ENCODE measurements around the gene SFXN5. TPM values are rescaled to one million over a fixed set of nuclear protein-coding genes. Genes with fewer than 3 reads are reported as not detected.
"Not testable (repeated sequence)": the region's sequence is repeated elsewhere in the genome, so short reads cannot be mapped to it uniquely, and the experiment has no call there.

Gene SFXN5
- total RNA-seq, 1 experiment from 2014 or later = 25.9 TPM

DNA sequence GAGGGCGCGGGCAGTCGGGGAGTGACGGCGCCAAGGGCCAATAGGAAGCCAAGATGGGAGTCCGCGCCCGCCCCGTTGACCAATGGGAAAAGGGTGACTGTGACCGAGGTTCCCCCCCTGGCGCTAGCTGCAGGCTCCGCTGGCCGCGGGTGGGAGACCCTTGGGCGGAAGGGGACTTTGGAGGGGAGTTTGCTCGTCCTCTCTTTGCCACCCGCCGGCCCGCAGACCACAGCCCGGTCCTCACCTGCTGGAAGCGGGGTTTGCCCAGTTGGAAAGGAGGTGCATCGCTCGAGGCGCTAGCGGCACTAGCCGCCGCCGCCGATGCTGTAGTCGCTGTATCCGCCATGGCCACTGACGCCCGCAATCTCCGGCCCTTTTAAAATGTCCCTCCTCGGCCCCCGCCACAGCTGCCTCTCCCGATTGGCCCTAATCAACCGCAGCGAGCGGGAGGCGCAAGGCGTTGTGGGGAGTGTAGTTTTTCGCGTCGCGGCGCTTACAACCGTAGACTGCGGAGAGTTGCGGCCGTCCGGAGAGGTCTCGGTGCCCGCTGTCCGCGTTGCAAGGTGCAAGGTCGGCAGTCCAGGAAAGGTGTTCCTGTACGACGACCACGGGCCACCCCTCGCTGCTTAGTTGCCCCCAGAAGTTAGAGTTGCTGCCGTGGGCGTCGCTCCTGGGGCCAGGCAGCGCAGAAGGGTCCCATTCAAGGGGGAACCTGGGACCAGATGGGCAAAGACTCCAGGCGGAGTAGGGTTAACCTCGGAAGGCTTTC lies at the start of gene SFXN5 (continued):
- TF ChIP-seq ELF4 (CRISPR knock-in tag; IDR thresholded peaks at IDR 0.05; ENCODE audit: low read depth) (no peak), NR1H2 (CRISPR knock-in tag; IDR thresholded peaks at IDR 0.05) (no peak), SMAD3 (CRISPR knock-in tag; IDR thresholded peaks at IDR 0.05; ENCODE audit: borderline replicate concordance) (no peak), NFYB (CRISPR knock-in tag; conservative IDR thresholded peaks at IDR 0.05; ENCODE audit: low read depth) (peak; percentile 98), KAT7 (CRISPR knock-in tag; IDR thresholded peaks at IDR 0.05; ENCODE audit: borderline replicate concordance) (peak; percentile 83; the same call in 1 of the 2 replicates), JUN (CRISPR knock-in tag; IDR thresholded peaks at IDR 0.05) (no peak; the same call in 1 of the 2 replicates)
- TF ChIP-seq, protein P1, sequence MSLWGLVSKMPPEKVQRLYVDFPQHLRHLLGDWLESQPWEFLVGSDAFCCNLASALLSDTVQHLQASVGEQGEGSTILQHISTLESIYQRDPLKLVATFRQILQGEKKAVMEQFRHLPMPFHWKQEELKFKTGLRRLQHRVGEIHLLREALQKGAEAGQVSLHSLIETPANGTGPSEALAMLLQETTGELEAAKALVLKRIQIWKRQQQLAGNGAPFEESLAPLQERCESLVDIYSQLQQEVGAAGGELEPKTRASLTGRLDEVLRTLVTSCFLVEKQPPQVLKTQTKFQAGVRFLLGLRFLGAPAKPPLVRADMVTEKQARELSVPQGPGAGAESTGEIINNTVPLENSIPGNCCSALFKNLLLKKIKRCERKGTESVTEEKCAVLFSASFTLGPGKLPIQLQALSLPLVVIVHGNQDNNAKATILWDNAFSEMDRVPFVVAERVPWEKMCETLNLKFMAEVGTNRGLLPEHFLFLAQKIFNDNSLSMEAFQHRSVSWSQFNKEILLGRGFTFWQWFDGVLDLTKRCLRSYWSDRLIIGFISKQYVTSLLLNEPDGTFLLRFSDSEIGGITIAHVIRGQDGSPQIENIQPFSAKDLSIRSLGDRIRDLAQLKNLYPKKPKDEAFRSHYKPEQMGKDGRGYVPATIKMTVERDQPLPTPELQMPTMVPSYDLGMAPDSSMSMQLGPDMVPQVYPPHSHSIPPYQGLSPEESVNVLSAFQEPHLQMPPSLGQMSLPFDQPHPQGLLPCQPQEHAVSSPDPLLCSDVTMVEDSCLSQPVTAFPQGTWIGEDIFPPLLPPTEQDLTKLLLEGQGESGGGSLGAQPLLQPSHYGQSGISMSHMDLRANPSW (CRISPR knock-in tag; conservative IDR thresholded peaks at IDR 0.05; ENCODE audit: low read depth) = no peak
- TF ChIP-seq, protein P2, sequence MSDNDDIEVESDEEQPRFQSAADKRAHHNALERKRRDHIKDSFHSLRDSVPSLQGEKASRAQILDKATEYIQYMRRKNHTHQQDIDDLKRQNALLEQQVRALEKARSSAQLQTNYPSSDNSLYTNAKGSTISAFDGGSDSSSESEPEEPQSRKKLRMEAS (CRISPR knock-in tag; IDR thresholded peaks at IDR 0.05) = peak; percentile 46; the same call in 1 of the 2 replicates
- TF ChIP-seq, protein P3, sequence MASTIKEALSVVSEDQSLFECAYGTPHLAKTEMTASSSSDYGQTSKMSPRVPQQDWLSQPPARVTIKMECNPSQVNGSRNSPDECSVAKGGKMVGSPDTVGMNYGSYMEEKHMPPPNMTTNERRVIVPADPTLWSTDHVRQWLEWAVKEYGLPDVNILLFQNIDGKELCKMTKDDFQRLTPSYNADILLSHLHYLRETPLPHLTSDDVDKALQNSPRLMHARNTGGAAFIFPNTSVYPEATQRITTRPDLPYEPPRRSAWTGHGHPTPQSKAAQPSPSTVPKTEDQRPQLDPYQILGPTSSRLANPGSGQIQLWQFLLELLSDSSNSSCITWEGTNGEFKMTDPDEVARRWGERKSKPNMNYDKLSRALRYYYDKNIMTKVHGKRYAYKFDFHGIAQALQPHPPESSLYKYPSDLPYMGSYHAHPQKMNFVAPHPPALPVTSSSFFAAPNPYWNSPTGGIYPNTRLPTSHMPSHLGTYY (CRISPR knock-in tag; IDR thresholded peaks at IDR 0.05) = no peak
- TF ChIP-seq, protein P4, sequence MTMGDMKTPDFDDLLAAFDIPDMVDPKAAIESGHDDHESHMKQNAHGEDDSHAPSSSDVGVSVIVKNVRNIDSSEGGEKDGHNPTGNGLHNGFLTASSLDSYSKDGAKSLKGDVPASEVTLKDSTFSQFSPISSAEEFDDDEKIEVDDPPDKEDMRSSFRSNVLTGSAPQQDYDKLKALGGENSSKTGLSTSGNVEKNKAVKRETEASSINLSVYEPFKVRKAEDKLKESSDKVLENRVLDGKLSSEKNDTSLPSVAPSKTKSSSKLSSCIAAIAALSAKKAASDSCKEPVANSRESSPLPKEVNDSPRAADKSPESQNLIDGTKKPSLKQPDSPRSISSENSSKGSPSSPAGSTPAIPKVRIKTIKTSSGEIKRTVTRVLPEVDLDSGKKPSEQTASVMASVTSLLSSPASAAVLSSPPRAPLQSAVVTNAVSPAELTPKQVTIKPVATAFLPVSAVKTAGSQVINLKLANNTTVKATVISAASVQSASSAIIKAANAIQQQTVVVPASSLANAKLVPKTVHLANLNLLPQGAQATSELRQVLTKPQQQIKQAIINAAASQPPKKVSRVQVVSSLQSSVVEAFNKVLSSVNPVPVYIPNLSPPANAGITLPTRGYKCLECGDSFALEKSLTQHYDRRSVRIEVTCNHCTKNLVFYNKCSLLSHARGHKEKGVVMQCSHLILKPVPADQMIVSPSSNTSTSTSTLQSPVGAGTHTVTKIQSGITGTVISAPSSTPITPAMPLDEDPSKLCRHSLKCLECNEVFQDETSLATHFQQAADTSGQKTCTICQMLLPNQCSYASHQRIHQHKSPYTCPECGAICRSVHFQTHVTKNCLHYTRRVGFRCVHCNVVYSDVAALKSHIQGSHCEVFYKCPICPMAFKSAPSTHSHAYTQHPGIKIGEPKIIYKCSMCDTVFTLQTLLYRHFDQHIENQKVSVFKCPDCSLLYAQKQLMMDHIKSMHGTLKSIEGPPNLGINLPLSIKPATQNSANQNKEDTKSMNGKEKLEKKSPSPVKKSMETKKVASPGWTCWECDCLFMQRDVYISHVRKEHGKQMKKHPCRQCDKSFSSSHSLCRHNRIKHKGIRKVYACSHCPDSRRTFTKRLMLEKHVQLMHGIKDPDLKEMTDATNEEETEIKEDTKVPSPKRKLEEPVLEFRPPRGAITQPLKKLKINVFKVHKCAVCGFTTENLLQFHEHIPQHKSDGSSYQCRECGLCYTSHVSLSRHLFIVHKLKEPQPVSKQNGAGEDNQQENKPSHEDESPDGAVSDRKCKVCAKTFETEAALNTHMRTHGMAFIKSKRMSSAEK (CRISPR knock-in tag; IDR thresholded peaks at IDR 0.05; ENCODE audit: borderline replicate concordance) = no peak
- TF ChIP-seq, protein P5, sequence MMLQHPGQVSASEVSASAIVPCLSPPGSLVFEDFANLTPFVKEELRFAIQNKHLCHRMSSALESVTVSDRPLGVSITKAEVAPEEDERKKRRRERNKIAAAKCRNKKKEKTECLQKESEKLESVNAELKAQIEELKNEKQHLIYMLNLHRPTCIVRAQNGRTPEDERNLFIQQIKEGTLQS (CRISPR knock-in tag; conservative IDR thresholded peaks at IDR 0.05) = no peak

DNA sequence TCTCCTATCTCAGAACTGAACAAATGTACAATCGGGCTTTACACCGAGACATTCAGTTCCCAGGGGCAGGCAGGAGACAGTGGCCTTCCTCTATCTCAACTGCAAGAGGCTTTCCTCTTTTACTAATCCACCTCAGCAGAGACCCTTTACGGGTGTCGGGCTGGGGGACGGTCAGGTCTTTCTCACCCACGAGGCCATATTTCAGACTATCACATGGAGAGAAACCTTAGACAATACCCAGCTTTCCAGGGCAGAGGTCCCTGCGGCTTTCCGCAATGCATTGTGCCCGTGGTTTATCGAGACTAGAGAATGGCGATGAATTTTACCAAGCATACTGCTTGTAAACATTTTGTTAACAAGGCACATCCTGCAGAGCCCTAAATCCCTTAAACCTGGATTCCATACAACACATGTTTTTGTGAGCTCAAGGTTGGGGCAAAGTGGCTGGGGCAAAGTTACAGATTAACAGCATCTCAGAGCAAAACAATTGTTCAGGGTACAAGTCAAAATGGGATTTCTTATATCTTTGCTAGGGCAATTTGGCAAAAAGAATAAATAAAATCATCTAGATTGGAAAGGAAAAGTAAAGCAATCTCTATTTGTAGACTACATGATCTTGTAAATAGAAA lies 48.2 kb upstream of the SFXN5 start:
- H3K36me3 Mint-ChIP-seq; POLR2A ChIA-PET; H3K4me1 Mint-ChIP-seq; DNase-seq (ENCODE audit: low spot score); CTCF ChIA-PET; H3K4me3 Mint-ChIP-seq; ATAC-seq; H3K27ac Mint-ChIP-seq; H3K9me3 Mint-ChIP-seq: not testable (repeated sequence)
- peaks cover 13% of the 10 kb centered on the region for H3K27me3 Mint-ChIP-seq (ENCODE audit: low read depth)

DNA sequence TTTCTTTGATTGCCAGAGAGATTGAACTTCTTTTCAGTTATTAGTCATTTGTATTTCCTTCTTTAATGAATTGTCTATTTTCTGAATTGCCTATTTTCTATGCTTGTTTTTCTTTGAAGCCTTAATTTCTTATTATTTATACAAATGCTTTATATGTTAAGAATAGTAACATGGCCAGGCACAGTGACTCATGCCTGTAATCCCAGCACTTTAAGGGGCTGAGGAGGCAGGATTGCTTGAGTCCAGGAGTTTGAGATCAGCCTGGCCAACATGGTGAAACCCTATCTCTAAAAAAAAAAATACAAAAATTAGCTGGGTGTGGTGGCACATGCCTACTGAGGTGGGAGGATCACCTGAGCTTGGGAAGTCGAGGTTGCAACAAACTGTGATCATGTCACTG lies 45.9 kb upstream of the SFXN5 start:
- Mint-ChIP-seq H3K27me3 (ENCODE audit: low read depth) (peaks cover 23% of the 10 kb centered on the region), H3K4me1 (peaks cover 4% of the 10 kb centered on the region), H3K4me3 (no peak overlapping the region), H3K36me3 (peaks cover 3% of the 10 kb centered on the region; the same call in 1 of the 2 replicates), H3K9me3 (peaks cover 5% of the 10 kb centered on the region), H3K27ac (no peak overlapping the region)
- DNase-seq (ENCODE audit: low spot score) (no peak), ATAC-seq (no peak)
- POLR2A ChIA-PET = no interaction called here
- CTCF ChIA-PET = interaction anchor here (1.7 kb wide), 1 partner anchor 32 kb away, joined by 5 read pairs; no protein-coding TSS in a partner anchor
- no peak for TF ChIP-seq TP53 (CRISPR knock-in tag; IDR thresholded peaks at IDR 0.05)
- no peak for TF ChIP-seq CREM (CRISPR knock-in tag; IDR thresholded peaks at IDR 0.05)
- TF ChIP-seq, protein P6, sequence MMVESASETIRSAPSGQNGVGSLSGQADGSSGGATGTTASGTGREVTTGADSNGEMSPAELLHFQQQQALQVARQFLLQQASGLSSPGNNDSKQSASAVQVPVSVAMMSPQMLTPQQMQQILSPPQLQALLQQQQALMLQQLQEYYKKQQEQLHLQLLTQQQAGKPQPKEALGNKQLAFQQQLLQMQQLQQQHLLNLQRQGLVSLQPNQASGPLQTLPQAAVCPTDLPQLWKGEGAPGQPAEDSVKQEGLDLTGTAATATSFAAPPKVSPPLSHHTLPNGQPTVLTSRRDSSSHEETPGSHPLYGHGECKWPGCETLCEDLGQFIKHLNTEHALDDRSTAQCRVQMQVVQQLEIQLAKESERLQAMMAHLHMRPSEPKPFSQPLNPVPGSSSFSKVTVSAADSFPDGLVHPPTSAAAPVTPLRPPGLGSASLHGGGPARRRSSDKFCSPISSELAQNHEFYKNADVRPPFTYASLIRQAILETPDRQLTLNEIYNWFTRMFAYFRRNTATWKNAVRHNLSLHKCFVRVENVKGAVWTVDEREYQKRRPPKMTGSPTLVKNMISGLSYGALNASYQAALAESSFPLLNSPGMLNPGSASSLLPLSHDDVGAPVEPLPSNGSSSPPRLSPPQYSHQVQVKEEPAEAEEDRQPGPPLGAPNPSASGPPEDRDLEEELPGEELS (CRISPR knock-in tag; IDR thresholded peaks at IDR 0.05) = no peak
- TF ChIP-seq, protein P4 (CRISPR knock-in tag; IDR thresholded peaks at IDR 0.05; ENCODE audit: borderline replicate concordance) = no peak
